OCI-LY1 (cell line): ENCODE measurements around the gene SHROOM3.

Experiments used
- EZH2 ChIP-seq: fragments of 200-600 bp; sonication (generic), shearing (Covaris generic); IDR thresholded peaks from 2 replicates; pipeline ENCODE4 v1.8.0; 2017; ENCODE audit warnings: borderline replicate concordance, mixed run types, mild to moderate bottlenecking, antibody characterized with exemption, low read length, moderate library complexity, mixed read lengths
- TF ChIP-seq, protein P1 (sequence below): fragments of 200-600 bp; sonication (generic), shearing (Covaris generic); IDR thresholded peaks from 2 replicates; pipeline ENCODE4 v1.5.1; 2017; ENCODE audit warnings: mild to moderate bottlenecking, antibody characterized with exemption, low read length, moderate library complexity, mixed read lengths

DNA sequence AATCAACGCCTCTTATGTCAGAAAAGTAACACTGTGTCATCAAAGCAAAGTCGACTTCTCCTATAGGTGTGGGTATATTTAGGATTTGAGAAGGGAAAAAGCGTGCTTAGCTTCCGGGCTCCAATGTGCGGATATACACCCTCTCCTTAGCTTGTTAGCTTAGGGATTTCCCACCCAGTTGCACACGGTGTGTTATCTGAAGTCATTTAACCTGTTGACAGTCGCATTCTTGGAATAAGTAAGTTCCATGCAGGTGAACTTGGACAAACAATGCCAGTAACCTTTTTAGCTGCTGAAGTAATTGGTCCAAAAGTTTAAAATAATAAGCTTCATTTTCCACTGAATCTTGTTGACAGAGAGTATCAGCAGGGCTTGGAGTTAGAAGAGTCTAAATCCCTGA, 113.7 kb downstream of the SHROOM3 start:
- TF ChIP-seq, protein P1, sequence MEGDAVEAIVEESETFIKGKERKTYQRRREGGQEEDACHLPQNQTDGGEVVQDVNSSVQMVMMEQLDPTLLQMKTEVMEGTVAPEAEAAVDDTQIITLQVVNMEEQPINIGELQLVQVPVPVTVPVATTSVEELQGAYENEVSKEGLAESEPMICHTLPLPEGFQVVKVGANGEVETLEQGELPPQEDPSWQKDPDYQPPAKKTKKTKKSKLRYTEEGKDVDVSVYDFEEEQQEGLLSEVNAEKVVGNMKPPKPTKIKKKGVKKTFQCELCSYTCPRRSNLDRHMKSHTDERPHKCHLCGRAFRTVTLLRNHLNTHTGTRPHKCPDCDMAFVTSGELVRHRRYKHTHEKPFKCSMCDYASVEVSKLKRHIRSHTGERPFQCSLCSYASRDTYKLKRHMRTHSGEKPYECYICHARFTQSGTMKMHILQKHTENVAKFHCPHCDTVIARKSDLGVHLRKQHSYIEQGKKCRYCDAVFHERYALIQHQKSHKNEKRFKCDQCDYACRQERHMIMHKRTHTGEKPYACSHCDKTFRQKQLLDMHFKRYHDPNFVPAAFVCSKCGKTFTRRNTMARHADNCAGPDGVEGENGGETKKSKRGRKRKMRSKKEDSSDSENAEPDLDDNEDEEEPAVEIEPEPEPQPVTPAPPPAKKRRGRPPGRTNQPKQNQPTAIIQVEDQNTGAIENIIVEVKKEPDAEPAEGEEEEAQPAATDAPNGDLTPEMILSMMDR: no peak
- TF ChIP-seq EZH2: no peak
